Stimulated activated naive CD8-positive, alpha-beta T cell treated with anti-CD3 and anti-CD28 coated beads, Interleukin-15, Interleukin-2, amounts not matched to agents 100 ng/mL and 50 ng/mL, for 24 hours (primary cell): Measurements from ENCODE around the gene UNC79.

ENCODE experiments used
- H3K27ac Mint-ChIP-seq: one replicate; pipeline ENCODE4 v1.8.0; 2021; ENCODE audit warnings: mild to moderate bottlenecking, mixed read lengths
- H3K27me3 Mint-ChIP-seq: one replicate; pipeline ENCODE4 v1.8.0; 2021; ENCODE audit warnings: mixed read lengths
- H3K36me3 Mint-ChIP-seq: one replicate; pipeline ENCODE4 v1.8.0; 2021; ENCODE audit warnings: low read depth, mixed read lengths
- H3K4me1 Mint-ChIP-seq: one replicate; pipeline ENCODE4 v1.8.0; 2021; ENCODE audit warnings: low read depth, mixed read lengths
- H3K4me3 Mint-ChIP-seq: one replicate; pipeline ENCODE4 v1.8.0; 2021; ENCODE audit warnings: mild to moderate bottlenecking, mixed read lengths
- H3K9me3 Mint-ChIP-seq: one replicate; pipeline ENCODE4 v1.8.0; 2021; ENCODE audit warnings: mixed read lengths

The UNC79 gene

GRCh38 chr14:93685121-93685895 is 254.6 kb downstream of the UNC79 start:
- no peaks in the 10 kb centered on the region for H3K36me3 Mint-ChIP-seq
- H3K9me3 Mint-ChIP-seq: no peaks in the 10 kb centered on the region
- H3K27ac Mint-ChIP-seq: no peak overlapping the region
- H3K27me3 Mint-ChIP-seq: peaks cover 41% of the 10 kb centered on the region
- no peak overlapping the region for H3K4me3 Mint-ChIP-seq
- H3K4me1 Mint-ChIP-seq: no peaks in the 10 kb centered on the region

- Mint-ChIP-seq H3K4me1 (no peaks in the 10 kb centered on the region), H3K27ac (no peak overlapping the region), H3K27me3 (peaks cover 41% of the 10 kb centered on the region), H3K9me3 (no peaks in the 10 kb centered on the region), H3K36me3 (no peaks in the 10 kb centered on the region), H3K4me3 (no peak overlapping the region)
Observed at GRCh38 chr14:93686268-93686667, 255.5 kb downstream of the UNC79 start.

GRCh38 chr14:93688239-93688666 is 257.5 kb downstream of the UNC79 start:
- no peak overlapping the region for H3K27ac Mint-ChIP-seq
- H3K9me3 Mint-ChIP-seq: no peaks in the 10 kb centered on the region
- no peaks in the 10 kb centered on the region for H3K4me1 Mint-ChIP-seq
- no peak overlapping the region for H3K4me3 Mint-ChIP-seq
- no peaks in the 10 kb centered on the region for H3K36me3 Mint-ChIP-seq
- peaks cover 41% of the 10 kb centered on the region for H3K27me3 Mint-ChIP-seq

GRCh38 chr14:93688820-93689219 is 258.1 kb downstream of the UNC79 start:
- H3K4me1 Mint-ChIP-seq: no peaks in the 10 kb centered on the region
- H3K4me3 Mint-ChIP-seq: no peak overlapping the region
- H3K27me3 Mint-ChIP-seq: peaks cover 43% of the 10 kb centered on the region
- no peaks in the 10 kb centered on the region for H3K9me3 Mint-ChIP-seq
- H3K36me3 Mint-ChIP-seq: no peaks in the 10 kb centered on the region
- no peak overlapping the region for H3K27ac Mint-ChIP-seq

GRCh38 chr14:93690146-93690545 is 259.4 kb downstream of the UNC79 start:
- Mint-ChIP-seq H3K27me3 (peaks cover 39% of the 10 kb centered on the region), H3K4me1 (no peaks in the 10 kb centered on the region), H3K4me3 (no peak overlapping the region), H3K9me3 (peaks cover 3% of the 10 kb centered on the region), H3K36me3 (no peaks in the 10 kb centered on the region), H3K27ac (no peak overlapping the region)

GRCh38 chr14:93691042-93691780 is 260.5 kb downstream of the UNC79 start:
- H3K27ac Mint-ChIP-seq: no peak overlapping the region
- H3K36me3 Mint-ChIP-seq: no peaks in the 10 kb centered on the region
- peaks cover 3% of the 10 kb centered on the region for H3K9me3 Mint-ChIP-seq
- peaks cover 30% of the 10 kb centered on the region for H3K27me3 Mint-ChIP-seq
- no peaks in the 10 kb centered on the region for H3K4me1 Mint-ChIP-seq
- no peak overlapping the region for H3K4me3 Mint-ChIP-seq

- no peaks in the 10 kb centered on the region for H3K4me1 Mint-ChIP-seq
- no peak overlapping the region for H3K27ac Mint-ChIP-seq
- peaks cover 7% of the 10 kb centered on the region for H3K9me3 Mint-ChIP-seq
- no peak overlapping the region for H3K4me3 Mint-ChIP-seq
- peaks cover 11% of the 10 kb centered on the region for H3K27me3 Mint-ChIP-seq
- H3K36me3 Mint-ChIP-seq: no peaks in the 10 kb centered on the region
Observed at GRCh38 chr14:93693914-93694313, 263.2 kb downstream of the UNC79 start.

- Mint-ChIP-seq H3K4me1 (no peaks in the 10 kb centered on the region), H3K27me3 (peaks cover 13% of the 10 kb centered on the region), H3K36me3 (no peaks in the 10 kb centered on the region), H3K4me3 (no peak overlapping the region), H3K9me3 (peaks cover 10% of the 10 kb centered on the region), H3K27ac (no peak overlapping the region)
Observed at GRCh38 chr14:93700928-93701327, 270.2 kb downstream of the UNC79 start.

GRCh38 chr14:93701562-93701961 is 270.8 kb downstream of the UNC79 start:
- no peaks in the 10 kb centered on the region for H3K4me1 Mint-ChIP-seq
- H3K4me3 Mint-ChIP-seq: no peak overlapping the region
- H3K9me3 Mint-ChIP-seq: peaks cover 10% of the 10 kb centered on the region
- no peak overlapping the region for H3K27ac Mint-ChIP-seq
- H3K36me3 Mint-ChIP-seq: no peaks in the 10 kb centered on the region
- peaks cover 13% of the 10 kb centered on the region for H3K27me3 Mint-ChIP-seq

GRCh38 chr14:93702946-93703345 is 272.2 kb downstream of the UNC79 start:
- no peak overlapping the region for H3K4me3 Mint-ChIP-seq
- peaks cover 13% of the 10 kb centered on the region for H3K27me3 Mint-ChIP-seq
- peaks cover 9% of the 10 kb centered on the region for H3K9me3 Mint-ChIP-seq
- no peak overlapping the region for H3K27ac Mint-ChIP-seq
- H3K36me3 Mint-ChIP-seq: no peaks in the 10 kb centered on the region
- H3K4me1 Mint-ChIP-seq: no peaks in the 10 kb centered on the region

- Mint-ChIP-seq H3K36me3 (no peaks in the 10 kb centered on the region), H3K27me3 (peaks cover 13% of the 10 kb centered on the region), H3K4me3 (no peak overlapping the region), H3K4me1 (no peaks in the 10 kb centered on the region), H3K27ac (no peak overlapping the region), H3K9me3 (peaks cover 6% of the 10 kb centered on the region)
Observed at GRCh38 chr14:93703941-93704340, 273.2 kb downstream of the UNC79 start.

GRCh38 chr14:93705513-93706156 is 274.9 kb downstream of the UNC79 start:
- no peaks in the 10 kb centered on the region for H3K9me3 Mint-ChIP-seq
- no peak overlapping the region for H3K27ac Mint-ChIP-seq
- no peaks in the 10 kb centered on the region for H3K4me1 Mint-ChIP-seq
- H3K27me3 Mint-ChIP-seq: peaks cover 13% of the 10 kb centered on the region
- no peaks in the 10 kb centered on the region for H3K36me3 Mint-ChIP-seq
- no peak overlapping the region for H3K4me3 Mint-ChIP-seq

- no peaks in the 10 kb centered on the region for H3K9me3 Mint-ChIP-seq
- no peaks in the 10 kb centered on the region for H3K36me3 Mint-ChIP-seq
- no peak overlapping the region for H3K4me3 Mint-ChIP-seq
- H3K27me3 Mint-ChIP-seq: peaks cover 13% of the 10 kb centered on the region
- H3K4me1 Mint-ChIP-seq: no peaks in the 10 kb centered on the region
- no peak overlapping the region for H3K27ac Mint-ChIP-seq
Observed at GRCh38 chr14:93706360-93706955, 275.7 kb downstream of the UNC79 start.

GRCh38 chr14:93707475-93707874 is 276.7 kb downstream of the UNC79 start:
- Mint-ChIP-seq H3K27me3 (peaks cover 11% of the 10 kb centered on the region), H3K4me3 (no peak overlapping the region), H3K36me3 (no peaks in the 10 kb centered on the region), H3K4me1 (no peaks in the 10 kb centered on the region), H3K9me3 (no peaks in the 10 kb centered on the region), H3K27ac (no peak overlapping the region)

GRCh38 chr14:93708311-93708734 is 277.6 kb downstream of the UNC79 start:
- no peaks in the 10 kb centered on the region for H3K9me3 Mint-ChIP-seq
- no peak overlapping the region for H3K27ac Mint-ChIP-seq
- H3K4me3 Mint-ChIP-seq: no peak overlapping the region
- no peaks in the 10 kb centered on the region for H3K36me3 Mint-ChIP-seq
- H3K4me1 Mint-ChIP-seq: no peaks in the 10 kb centered on the region
- peaks cover 8% of the 10 kb centered on the region for H3K27me3 Mint-ChIP-seq
